Measurements from ENCODE around the gene TMC5. TPM values are rescaled to one million over a fixed set of nuclear protein-coding genes. Genes with fewer than 3 reads are reported as not detected.

The TMC5 gene
- total RNA-seq, 5 donors from 2014 or later (not counting 1 experiment from before 2014, with no cell fraction given) = 0.06 to 0.60 (median 0.08) TPM; not detected in 1

GRCh38 chr16:19502395-19503131 lies 84.9 kb downstream of the TMC5 start:
- ChIA-PET POLR2A (no interaction called here), CTCF (interaction anchor here (0.5 to 2.0 kb wide), 11 partner anchors 16 to 416 kb away, joined by 3 to 30 read pairs (median 4); partner anchors contain the start of gene VPS35L (in 1 of the 2))
- Mint-ChIP-seq H3K9me3 (no peaks in the 10 kb centered on the region), H3K36me3 (peaks cover 59% of the 10 kb centered on the region), H3K27me3 (no peaks in the 10 kb centered on the region), H3K4me1 (no peaks in the 10 kb centered on the region), H3K27ac (no peak overlapping the region), H3K4me3 (no peak overlapping the region)
- Histone ChIP-seq H3K36me3 (ENCODE audit: control insufficient read depth in 2 of 2, extremely low read depth in 1 of 2, insufficient read depth in 1 of 2, low read length in 1 of 2) (peaks cover 17 to 68% of the 10 kb centered on the region in 2 donors), H3K4me1 (ENCODE audit: control insufficient read depth in 1 of 2, extremely low read depth in 1 of 2, insufficient read depth in 2 of 2, low read length in 2 of 2) (no peaks in the 10 kb centered on the region), H3K9me3 (no peaks in the 10 kb centered on the region), H3K27me3 (replicated peaks in 1 of 2; ENCODE audit: control insufficient read depth in 2 of 2, extremely low read depth in 1 of 2, insufficient read depth in 2 of 2, low read length in 1 of 2) (no peaks in the 10 kb centered on the region), H3K27ac (ENCODE audit: low read length) (no peak overlapping the region), H3K4me3 (ENCODE audit: control insufficient read depth in 1 of 2, extremely low read depth in 1 of 2, low read length in 1 of 2) (no peak overlapping the region)
- DNase-seq = peak in 34 of 35 experiments; percentile 5 to 76 (median 46)
- ATAC-seq (replicated peaks in 1 of 4) = peak in 3 of 4 experiments; percentile 38 to 46 (median 46)
- no CpG with 5 or more reads among the region's 3 CpGs for WGBS (ENCODE audit: insufficient coverage)

GRCh38 chr16:19503461-19504075 lies 85.9 kb downstream of the TMC5 start:
- Mint-ChIP-seq H3K27me3 (no peaks in the 10 kb centered on the region), H3K4me1 (no peaks in the 10 kb centered on the region), H3K27ac (no peak overlapping the region), H3K36me3 (peaks cover 59% of the 10 kb centered on the region), H3K4me3 (no peak overlapping the region), H3K9me3 (no peaks in the 10 kb centered on the region)
- ATAC-seq (replicated peaks in 1 of 4) (no peak), DNase-seq (no peak)
- WGBS (ENCODE audit: insufficient coverage) = no CpG with 5 or more reads among the region's 5 CpGs
- no peaks in the 10 kb centered on the region for H3K4me1 ChIP-seq (ENCODE audit: control insufficient read depth in 1 of 2, extremely low read depth in 1 of 2, insufficient read depth in 2 of 2, low read length in 2 of 2)
- peaks cover 20 to 71% of the 10 kb centered on the region in 2 donors for H3K36me3 ChIP-seq (ENCODE audit: control insufficient read depth in 2 of 2, extremely low read depth in 1 of 2, insufficient read depth in 1 of 2, low read length in 1 of 2)
- no peak overlapping the region for H3K27ac ChIP-seq (ENCODE audit: low read length)
- ChIA-PET CTCF (interaction anchor here (0.5 to 2.0 kb wide), 6 partner anchors 15 to 467 kb away, joined by 3 to 30 read pairs (median 4); partner anchors contain the start of gene VPS35L (in 1 of the 2)), POLR2A (no interaction called here)
- no peak overlapping the region for H3K4me3 ChIP-seq (ENCODE audit: control insufficient read depth in 1 of 2, extremely low read depth in 1 of 2, low read length in 1 of 2)
- no peaks in the 10 kb centered on the region for H3K9me3 ChIP-seq
- no peaks in the 10 kb centered on the region for H3K27me3 ChIP-seq (replicated peaks in 1 of 2; ENCODE audit: control insufficient read depth in 2 of 2, extremely low read depth in 1 of 2, insufficient read depth in 2 of 2, low read length in 1 of 2)

GRCh38 chr16:19505600-19506303 lies 88.1 kb downstream of the TMC5 start:
- no peaks in the 10 kb centered on the region for H3K4me1 ChIP-seq (ENCODE audit: control insufficient read depth in 1 of 2, extremely low read depth in 1 of 2, insufficient read depth in 2 of 2, low read length in 2 of 2)
- ChIA-PET POLR2A (no interaction called here), CTCF (interaction anchor here (0.7 to 1.7 kb wide), 3 partner anchors 10 to 420 kb away, joined by 3 to 5 read pairs (median 4); partner anchors contain the start of gene VPS35L (in 1 of the 2))
- no peaks in the 10 kb centered on the region for H3K27me3 ChIP-seq (replicated peaks in 1 of 2; ENCODE audit: control insufficient read depth in 2 of 2, extremely low read depth in 1 of 2, insufficient read depth in 2 of 2, low read length in 1 of 2)
- ATAC-seq (replicated peaks in 1 of 4) (no peak), DNase-seq (no peak)
- no peaks in the 10 kb centered on the region for H3K27me3 Mint-ChIP-seq
- no peaks in the 10 kb centered on the region for H3K4me1 Mint-ChIP-seq
- no peak overlapping the region for H3K4me3 Mint-ChIP-seq
- no peak overlapping the region for H3K27ac Mint-ChIP-seq
- no peak overlapping the region for H3K4me3 ChIP-seq (ENCODE audit: control insufficient read depth in 1 of 2, extremely low read depth in 1 of 2, low read length in 1 of 2)
- no peak overlapping the region for H3K27ac ChIP-seq (ENCODE audit: low read length)
- peaks cover 52% of the 10 kb centered on the region for H3K36me3 Mint-ChIP-seq
- H3K9me3 Mint-ChIP-seq = no peaks in the 10 kb centered on the region
- H3K9me3 ChIP-seq = no peaks in the 10 kb centered on the region
- 100% methylated on average over 1 of the region's 5 CpGs for WGBS (ENCODE audit: insufficient coverage)
- peaks cover 20 to 79% of the 10 kb centered on the region in 2 donors for H3K36me3 ChIP-seq (ENCODE audit: control insufficient read depth in 2 of 2, extremely low read depth in 1 of 2, insufficient read depth in 1 of 2, low read length in 1 of 2)

- H3K9me3 Mint-ChIP-seq = no peaks in the 10 kb centered on the region
- ATAC-seq (replicated peaks in 1 of 4) = no peak
- Histone ChIP-seq H3K27me3 (replicated peaks in 1 of 2; ENCODE audit: control insufficient read depth in 2 of 2, extremely low read depth in 1 of 2, insufficient read depth in 2 of 2, low read length in 1 of 2) (no peaks in the 10 kb centered on the region), H3K27ac (ENCODE audit: low read length) (no peak overlapping the region), H3K9me3 (no peaks in the 10 kb centered on the region), H3K4me1 (ENCODE audit: control insufficient read depth in 1 of 2, extremely low read depth in 1 of 2, insufficient read depth in 2 of 2, low read length in 2 of 2) (no peaks in the 10 kb centered on the region), H3K36me3 (ENCODE audit: control insufficient read depth in 2 of 2, extremely low read depth in 1 of 2, insufficient read depth in 1 of 2, low read length in 1 of 2) (peaks cover 11 to 71% of the 10 kb centered on the region in 2 donors), H3K4me3 (ENCODE audit: control insufficient read depth in 1 of 2, extremely low read depth in 1 of 2, low read length in 1 of 2) (no peak overlapping the region)
- CTCF ChIA-PET = interaction anchor here in 1 of 2 donors (0.9 kb wide), 1 partner anchor 421 kb away, joined by 3 read pairs; no protein-coding TSS in a partner anchor
- WGBS (ENCODE audit: insufficient coverage) = no CpG with 5 or more reads among the region's 4 CpGs
- H3K27me3 Mint-ChIP-seq = no peaks in the 10 kb centered on the region
- H3K4me3 Mint-ChIP-seq = no peak overlapping the region
- no peak overlapping the region for H3K27ac Mint-ChIP-seq
- no peak for DNase-seq
- no peaks in the 10 kb centered on the region for H3K4me1 Mint-ChIP-seq
- POLR2A ChIA-PET = interaction anchor here in 1 of 2 donors (0.6 kb wide), 1 partner anchor 17 kb away, joined by 3 read pairs; the partner anchor contains the start of gene CCP110
- H3K36me3 Mint-ChIP-seq = peaks cover 51% of the 10 kb centered on the region
Observed at GRCh38 chr16:19506965-19507364, 89.3 kb downstream of the TMC5 start.

- no peaks in the 10 kb centered on the region for H3K4me1 ChIP-seq (ENCODE audit: control insufficient read depth in 1 of 2, extremely low read depth in 1 of 2, insufficient read depth in 2 of 2, low read length in 2 of 2)
- no peak for DNase-seq
- Mint-ChIP-seq H3K4me1 (peaks cover 0 to 5% (median 2%) of the 10 kb centered on the region in 3 donors), H3K4me3 (no peak overlapping the region), H3K27ac (no peak overlapping the region), H3K27me3 (no peaks in the 10 kb centered on the region), H3K36me3 (peaks cover 53% of the 10 kb centered on the region), H3K9me3 (no peaks in the 10 kb centered on the region)
- no peak overlapping the region for H3K4me3 ChIP-seq (ENCODE audit: control insufficient read depth in 1 of 2, extremely low read depth in 1 of 2, low read length in 1 of 2)
- no peak overlapping the region for H3K27ac ChIP-seq (ENCODE audit: low read length)
- WGBS (ENCODE audit: insufficient coverage) = no CpG with 5 or more reads among the region's 2 CpGs
- no peaks in the 10 kb centered on the region for H3K9me3 ChIP-seq
- ChIA-PET POLR2A (no interaction called here), CTCF (interaction anchor here in 1 of 2 donors (0.9 kb wide), 1 partner anchor 422 kb away, joined by 3 read pairs; no protein-coding TSS in a partner anchor)
- peaks cover 11 to 62% of the 10 kb centered on the region in 2 donors for H3K36me3 ChIP-seq (ENCODE audit: control insufficient read depth in 2 of 2, extremely low read depth in 1 of 2, insufficient read depth in 1 of 2, low read length in 1 of 2)
- no peaks in the 10 kb centered on the region for H3K27me3 ChIP-seq (replicated peaks in 1 of 2; ENCODE audit: control insufficient read depth in 2 of 2, extremely low read depth in 1 of 2, insufficient read depth in 2 of 2, low read length in 1 of 2)
- no peak for ATAC-seq (replicated peaks in 1 of 4)
Observed at GRCh38 chr16:19507867-19508266, 90.2 kb downstream of the TMC5 start.

GRCh38 chr16:19512297-19512696 lies 94.6 kb downstream of the TMC5 start:
- no peak for ATAC-seq (replicated peaks in 1 of 4)
- Histone ChIP-seq H3K27me3 (replicated peaks in 1 of 2; ENCODE audit: control insufficient read depth in 2 of 2, extremely low read depth in 1 of 2, insufficient read depth in 2 of 2, low read length in 1 of 2) (no peaks in the 10 kb centered on the region), H3K4me3 (ENCODE audit: control insufficient read depth in 1 of 2, extremely low read depth in 1 of 2, low read length in 1 of 2) (no peak overlapping the region), H3K36me3 (ENCODE audit: control insufficient read depth in 2 of 2, extremely low read depth in 1 of 2, insufficient read depth in 1 of 2, low read length in 1 of 2) (peaks cover 3 to 56% of the 10 kb centered on the region in 2 donors), H3K9me3 (no peaks in the 10 kb centered on the region), H3K27ac (ENCODE audit: low read length) (no peak overlapping the region), H3K4me1 (ENCODE audit: control insufficient read depth in 1 of 2, extremely low read depth in 1 of 2, insufficient read depth in 2 of 2, low read length in 2 of 2) (no peaks in the 10 kb centered on the region)
- ChIA-PET POLR2A (no interaction called here), CTCF (interaction anchor here in 1 of 2 donors (0.6 kb wide), 1 partner anchor 528 kb away, joined by 3 read pairs; no protein-coding TSS in a partner anchor)
- Mint-ChIP-seq H3K4me3 (no peak overlapping the region), H3K27ac (no peak overlapping the region), H3K4me1 (peaks cover 10 to 19% (median 19%) of the 10 kb centered on the region in 3 donors), H3K36me3 (peaks cover 52% of the 10 kb centered on the region), H3K9me3 (no peaks in the 10 kb centered on the region), H3K27me3 (no peaks in the 10 kb centered on the region)
- no peak for DNase-seq

Data from T-cell (primary cell).